ENCODE measurements around the gene DMGDH. TPM values are rescaled to one million over a fixed set of nuclear protein-coding genes. Genes with fewer than 3 reads are reported as not detected.

DMGDH gene
- total RNA-seq, 6 experiments from 2014 or later = 55.7 to 128 (median 83.5) TPM

DNA sequence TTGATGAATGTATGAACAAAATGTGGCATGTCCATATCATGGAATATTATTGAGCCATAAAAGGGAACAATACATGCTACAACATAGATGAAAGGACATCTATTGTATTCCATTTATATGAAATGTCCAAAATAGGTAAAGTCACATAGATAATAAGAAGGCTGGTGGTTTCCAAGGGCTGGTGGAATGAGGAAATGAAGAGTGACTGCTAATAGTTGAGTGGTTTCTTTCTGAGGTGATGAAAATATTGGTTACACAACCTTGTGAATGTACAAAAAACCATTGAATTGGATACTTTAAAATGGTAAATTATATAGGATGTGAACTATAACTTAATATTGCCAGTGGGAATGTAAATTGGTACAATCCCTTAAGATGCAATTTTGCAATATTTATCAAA, 89.6 kb downstream of the DMGDH start:
- intact Hi-C loops (cut with DNase I) = no loop called here
- DNase-seq (no peak), ATAC-seq (no peak)
- no peaks in the 10 kb centered on the region for H3K27me3 ChIP-seq
- no peaks in the 10 kb centered on the region for H3K9me3 ChIP-seq
- no peak overlapping the region for H3K4me3 ChIP-seq
- TF ChIP-seq, protein P1, sequence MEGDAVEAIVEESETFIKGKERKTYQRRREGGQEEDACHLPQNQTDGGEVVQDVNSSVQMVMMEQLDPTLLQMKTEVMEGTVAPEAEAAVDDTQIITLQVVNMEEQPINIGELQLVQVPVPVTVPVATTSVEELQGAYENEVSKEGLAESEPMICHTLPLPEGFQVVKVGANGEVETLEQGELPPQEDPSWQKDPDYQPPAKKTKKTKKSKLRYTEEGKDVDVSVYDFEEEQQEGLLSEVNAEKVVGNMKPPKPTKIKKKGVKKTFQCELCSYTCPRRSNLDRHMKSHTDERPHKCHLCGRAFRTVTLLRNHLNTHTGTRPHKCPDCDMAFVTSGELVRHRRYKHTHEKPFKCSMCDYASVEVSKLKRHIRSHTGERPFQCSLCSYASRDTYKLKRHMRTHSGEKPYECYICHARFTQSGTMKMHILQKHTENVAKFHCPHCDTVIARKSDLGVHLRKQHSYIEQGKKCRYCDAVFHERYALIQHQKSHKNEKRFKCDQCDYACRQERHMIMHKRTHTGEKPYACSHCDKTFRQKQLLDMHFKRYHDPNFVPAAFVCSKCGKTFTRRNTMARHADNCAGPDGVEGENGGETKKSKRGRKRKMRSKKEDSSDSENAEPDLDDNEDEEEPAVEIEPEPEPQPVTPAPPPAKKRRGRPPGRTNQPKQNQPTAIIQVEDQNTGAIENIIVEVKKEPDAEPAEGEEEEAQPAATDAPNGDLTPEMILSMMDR (IDR thresholded peaks at IDR 0.05) = no peak
- no peak for TF ChIP-seq POLR2A (IDR thresholded peaks at IDR 0.05)
- no peak overlapping the region for H3K27ac ChIP-seq
- H3K4me1 ChIP-seq = peaks cover 0 to 15% (median 8%) of the 10 kb centered on the region in 4 donors
- no peaks in the 10 kb centered on the region for H3K36me3 ChIP-seq

DNA sequence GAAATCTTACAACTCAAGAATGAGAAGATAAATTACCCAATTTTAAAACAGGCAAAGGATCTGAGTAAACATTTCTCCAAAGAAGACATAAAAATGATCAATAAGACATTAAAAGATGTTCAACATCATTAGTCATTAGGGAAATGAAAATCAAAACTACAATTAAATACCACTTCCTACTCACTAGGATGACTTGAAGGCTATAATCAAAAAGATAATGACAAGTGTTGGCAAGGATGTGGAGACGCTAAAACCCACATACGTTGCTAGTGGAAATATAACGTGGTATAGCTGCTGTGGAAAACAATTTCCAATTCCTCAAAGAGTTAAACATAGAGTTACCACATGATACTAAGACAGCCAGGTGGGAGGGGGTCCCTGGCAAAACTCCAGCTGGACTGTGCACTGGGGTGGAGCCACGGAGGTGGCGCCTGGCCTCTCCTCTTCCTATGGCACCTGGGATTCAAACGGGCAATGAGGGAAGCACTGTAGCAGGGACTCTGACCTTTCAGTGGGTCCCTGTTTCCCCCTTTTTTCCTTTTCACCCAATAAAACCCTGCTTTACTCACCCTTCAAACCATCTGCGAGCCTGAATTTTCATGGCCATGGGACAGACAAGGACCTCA, 90.2 kb downstream of the DMGDH start:
- no peak overlapping the region for H3K4me3 ChIP-seq
- ATAC-seq = no peak
- no peaks in the 10 kb centered on the region for H3K36me3 ChIP-seq
- no peaks in the 10 kb centered on the region for H3K9me3 ChIP-seq
- TF ChIP-seq, protein P1 (IDR thresholded peaks at IDR 0.05) = no peak
- no peak for TF ChIP-seq POLR2A (IDR thresholded peaks at IDR 0.05)
- WGBS (ENCODE audit: insufficient coverage, low coverage, low lambda C conversion rate, missing lambda C conversion rate) = 61% methylated on average over 7 of the region's 7 CpGs
- DNase-seq = no peak
- H3K27ac ChIP-seq = no peak overlapping the region
- H3K4me1 ChIP-seq = peaks cover 0 to 17% (median 8%) of the 10 kb centered on the region in 4 donors
- no peaks in the 10 kb centered on the region for H3K27me3 ChIP-seq
- intact Hi-C loops (cut with DNase I) = no loop called here

DNA sequence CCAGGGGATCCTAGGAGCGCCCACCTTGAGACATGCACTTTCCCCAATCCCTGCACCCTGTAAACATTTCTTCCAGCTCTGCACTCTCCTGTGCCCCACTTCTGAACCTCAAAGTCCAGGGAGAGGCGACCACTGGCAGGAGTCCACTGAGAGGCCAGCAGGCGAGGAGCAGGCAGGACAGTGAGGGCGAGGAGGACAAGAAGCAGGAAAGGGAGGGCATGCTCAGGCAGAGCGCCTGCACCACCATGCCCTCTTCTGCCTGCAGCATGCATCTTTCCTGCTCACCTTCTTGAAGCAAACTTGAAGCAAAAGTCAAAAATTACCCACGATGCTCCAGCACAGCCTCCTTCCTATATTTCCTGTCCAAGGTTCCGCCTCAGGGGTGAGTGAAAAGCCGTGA, 94.4 kb downstream of the DMGDH start:
- 93% methylated on average over 7 of the region's 8 CpGs for WGBS (ENCODE audit: insufficient coverage, low coverage, low lambda C conversion rate, missing lambda C conversion rate)
- DNase-seq (no peak), ATAC-seq (no peak)
- Histone ChIP-seq H3K4me3 (no peak overlapping the region), H3K4me1 (peaks cover 0 to 12% (median 2%) of the 10 kb centered on the region in 4 donors), H3K27ac (no peak overlapping the region), H3K9me3 (no peaks in the 10 kb centered on the region), H3K36me3 (no peaks in the 10 kb centered on the region), H3K27me3 (no peaks in the 10 kb centered on the region)
- TF ChIP-seq, protein P1 (IDR thresholded peaks at IDR 0.05) = no peak
- TF ChIP-seq POLR2A (IDR thresholded peaks at IDR 0.05) = no peak
- intact Hi-C loops (cut with DNase I) = no loop called here

DNA sequence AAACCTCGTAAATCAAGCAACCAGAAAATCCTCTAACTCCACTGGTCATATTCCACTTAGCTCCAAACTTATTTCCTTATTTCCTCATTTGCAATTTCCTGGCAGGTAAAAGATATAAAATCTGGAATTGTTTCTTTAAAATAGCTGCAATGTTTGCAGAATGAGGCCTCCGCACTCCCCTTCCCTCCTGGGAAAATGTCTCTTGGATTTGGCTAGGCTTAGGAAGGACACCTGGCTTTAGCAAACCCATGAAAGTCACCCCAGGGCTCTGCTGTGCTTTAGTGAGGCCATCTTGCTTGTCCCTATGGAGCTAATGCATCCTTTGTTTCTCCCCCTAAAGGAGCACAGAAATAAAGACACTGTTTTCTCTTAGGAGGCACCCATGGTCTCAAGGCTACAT, 94.9 kb downstream of the DMGDH start:
- Histone ChIP-seq H3K4me3 (no peak overlapping the region), H3K9me3 (no peaks in the 10 kb centered on the region), H3K27ac (no peak overlapping the region), H3K36me3 (no peaks in the 10 kb centered on the region), H3K27me3 (no peaks in the 10 kb centered on the region), H3K4me1 (peaks cover 0 to 12% (median under 1%) of the 10 kb centered on the region in 4 donors)
- intact Hi-C loops (cut with DNase I) = no loop called here
- no peak for TF ChIP-seq POLR2A (IDR thresholded peaks at IDR 0.05)
- TF ChIP-seq, protein P1 (IDR thresholded peaks at IDR 0.05) = no peak
- DNase-seq (no peak), ATAC-seq (no peak)
- WGBS (ENCODE audit: insufficient coverage, low coverage, low lambda C conversion rate, missing lambda C conversion rate) = 58% methylated on average over 2 of the region's 2 CpGs

DNA sequence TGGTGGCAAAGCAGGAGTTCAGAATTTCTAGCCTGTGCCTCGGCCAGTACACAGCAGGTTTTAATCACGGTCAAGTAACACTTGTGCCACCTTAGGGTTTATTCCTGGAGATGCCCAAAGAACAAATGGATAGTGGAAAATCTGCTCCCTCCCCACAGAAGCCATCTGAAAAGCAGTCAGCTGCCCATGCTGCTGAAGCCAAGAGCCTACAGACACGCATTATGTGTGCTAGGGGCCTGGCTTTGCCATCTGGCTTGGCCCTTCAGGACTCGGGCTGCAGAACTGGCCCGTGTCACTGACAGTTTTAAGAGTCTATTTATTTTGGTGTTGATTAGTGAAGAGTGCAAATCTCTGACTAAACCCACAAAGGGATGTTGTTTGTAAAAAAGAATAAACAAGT, 95.5 kb downstream of the DMGDH start:
- intact Hi-C loops (cut with DNase I) = no loop called here
- Histone ChIP-seq H3K9me3 (no peaks in the 10 kb centered on the region), H3K36me3 (no peaks in the 10 kb centered on the region), H3K4me1 (peaks cover 0 to 12% (median 0%) of the 10 kb centered on the region in 4 donors), H3K27me3 (no peaks in the 10 kb centered on the region), H3K4me3 (no peak overlapping the region), H3K27ac (no peak overlapping the region)
- no peak for ATAC-seq
- TF ChIP-seq, protein P1 (IDR thresholded peaks at IDR 0.05) = no peak
- no peak for TF ChIP-seq POLR2A (IDR thresholded peaks at IDR 0.05)
- no peak for DNase-seq
- 78% methylated on average over 4 of the region's 5 CpGs for WGBS (ENCODE audit: insufficient coverage, low coverage, low lambda C conversion rate, missing lambda C conversion rate)

All from right lobe of liver (tissue), 6 donors.